ENCODE results near the gene KIF5A.

GRCh38 chr12:57549203-57549908, 488 bp upstream of the KIF5A start:
- TF ChIP-seq, protein P1, sequence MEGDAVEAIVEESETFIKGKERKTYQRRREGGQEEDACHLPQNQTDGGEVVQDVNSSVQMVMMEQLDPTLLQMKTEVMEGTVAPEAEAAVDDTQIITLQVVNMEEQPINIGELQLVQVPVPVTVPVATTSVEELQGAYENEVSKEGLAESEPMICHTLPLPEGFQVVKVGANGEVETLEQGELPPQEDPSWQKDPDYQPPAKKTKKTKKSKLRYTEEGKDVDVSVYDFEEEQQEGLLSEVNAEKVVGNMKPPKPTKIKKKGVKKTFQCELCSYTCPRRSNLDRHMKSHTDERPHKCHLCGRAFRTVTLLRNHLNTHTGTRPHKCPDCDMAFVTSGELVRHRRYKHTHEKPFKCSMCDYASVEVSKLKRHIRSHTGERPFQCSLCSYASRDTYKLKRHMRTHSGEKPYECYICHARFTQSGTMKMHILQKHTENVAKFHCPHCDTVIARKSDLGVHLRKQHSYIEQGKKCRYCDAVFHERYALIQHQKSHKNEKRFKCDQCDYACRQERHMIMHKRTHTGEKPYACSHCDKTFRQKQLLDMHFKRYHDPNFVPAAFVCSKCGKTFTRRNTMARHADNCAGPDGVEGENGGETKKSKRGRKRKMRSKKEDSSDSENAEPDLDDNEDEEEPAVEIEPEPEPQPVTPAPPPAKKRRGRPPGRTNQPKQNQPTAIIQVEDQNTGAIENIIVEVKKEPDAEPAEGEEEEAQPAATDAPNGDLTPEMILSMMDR (CRISPR knock-in tag; IDR thresholded peaks at IDR 0.05), result no peak
- TF ChIP-seq SP1 (IDR thresholded peaks at IDR 0.05) (no peak), SP1 (CRISPR knock-in tag; IDR thresholded peaks at IDR 0.05) (no peak), NFYB (CRISPR knock-in tag; IDR thresholded peaks at IDR 0.05) (no peak), MLLT10 (CRISPR knock-in tag; IDR thresholded peaks at IDR 0.05) (no peak), TIGD3 (CRISPR knock-in tag; IDR thresholded peaks at IDR 0.05; ENCODE audit: borderline replicate concordance) (no peak), MAFF (IDR thresholded peaks at IDR 0.05; ENCODE audit: low read depth, low read length) (no peak), HNF4A (CRISPR knock-in tag; IDR thresholded peaks at IDR 0.05) (no peak), POLR2AphosphoS5 (IDR thresholded peaks at IDR 0.05; ENCODE audit: low read depth, low read length) (no peak), ZNF331 (CRISPR knock-in tag; IDR thresholded peaks at IDR 0.05) (no peak), DMTF1 (CRISPR knock-in tag; IDR thresholded peaks at IDR 0.05) (no peak), JUND (CRISPR knock-in tag; IDR thresholded peaks at IDR 0.05) (no peak)
- TF ChIP-seq, protein P2, sequence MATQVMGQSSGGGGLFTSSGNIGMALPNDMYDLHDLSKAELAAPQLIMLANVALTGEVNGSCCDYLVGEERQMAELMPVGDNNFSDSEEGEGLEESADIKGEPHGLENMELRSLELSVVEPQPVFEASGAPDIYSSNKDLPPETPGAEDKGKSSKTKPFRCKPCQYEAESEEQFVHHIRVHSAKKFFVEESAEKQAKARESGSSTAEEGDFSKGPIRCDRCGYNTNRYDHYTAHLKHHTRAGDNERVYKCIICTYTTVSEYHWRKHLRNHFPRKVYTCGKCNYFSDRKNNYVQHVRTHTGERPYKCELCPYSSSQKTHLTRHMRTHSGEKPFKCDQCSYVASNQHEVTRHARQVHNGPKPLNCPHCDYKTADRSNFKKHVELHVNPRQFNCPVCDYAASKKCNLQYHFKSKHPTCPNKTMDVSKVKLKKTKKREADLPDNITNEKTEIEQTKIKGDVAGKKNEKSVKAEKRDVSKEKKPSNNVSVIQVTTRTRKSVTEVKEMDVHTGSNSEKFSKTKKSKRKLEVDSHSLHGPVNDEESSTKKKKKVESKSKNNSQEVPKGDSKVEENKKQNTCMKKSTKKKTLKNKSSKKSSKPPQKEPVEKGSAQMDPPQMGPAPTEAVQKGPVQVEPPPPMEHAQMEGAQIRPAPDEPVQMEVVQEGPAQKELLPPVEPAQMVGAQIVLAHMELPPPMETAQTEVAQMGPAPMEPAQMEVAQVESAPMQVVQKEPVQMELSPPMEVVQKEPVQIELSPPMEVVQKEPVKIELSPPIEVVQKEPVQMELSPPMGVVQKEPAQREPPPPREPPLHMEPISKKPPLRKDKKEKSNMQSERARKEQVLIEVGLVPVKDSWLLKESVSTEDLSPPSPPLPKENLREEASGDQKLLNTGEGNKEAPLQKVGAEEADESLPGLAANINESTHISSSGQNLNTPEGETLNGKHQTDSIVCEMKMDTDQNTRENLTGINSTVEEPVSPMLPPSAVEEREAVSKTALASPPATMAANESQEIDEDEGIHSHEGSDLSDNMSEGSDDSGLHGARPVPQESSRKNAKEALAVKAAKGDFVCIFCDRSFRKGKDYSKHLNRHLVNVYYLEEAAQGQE (IDR thresholded peaks at IDR 0.05; ENCODE audit: borderline replicate concordance in 1 of 2, low read depth in 1 of 2, low read length in 2 of 2), result no peak
- TF ChIP-seq, protein P3, sequence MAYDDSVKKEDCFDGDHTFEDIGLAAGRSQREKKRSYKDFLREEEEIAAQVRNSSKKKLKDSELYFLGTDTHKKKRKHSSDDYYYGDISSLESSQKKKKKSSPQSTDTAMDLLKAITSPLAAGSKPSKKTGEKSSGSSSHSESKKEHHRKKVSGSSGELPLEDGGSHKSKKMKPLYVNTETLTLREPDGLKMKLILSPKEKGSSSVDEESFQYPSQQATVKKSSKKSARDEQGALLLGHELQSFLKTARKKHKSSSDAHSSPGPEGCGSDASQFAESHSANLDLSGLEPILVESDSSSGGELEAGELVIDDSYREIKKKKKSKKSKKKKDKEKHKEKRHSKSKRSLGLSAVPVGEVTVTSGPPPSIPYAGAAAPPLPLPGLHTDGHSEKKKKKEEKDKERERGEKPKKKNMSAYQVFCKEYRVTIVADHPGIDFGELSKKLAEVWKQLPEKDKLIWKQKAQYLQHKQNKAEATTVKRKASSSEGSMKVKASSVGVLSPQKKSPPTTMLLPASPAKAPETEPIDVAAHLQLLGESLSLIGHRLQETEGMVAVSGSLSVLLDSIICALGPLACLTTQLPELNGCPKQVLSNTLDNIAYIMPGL (CRISPR knock-in tag; IDR thresholded peaks at IDR 0.05; ENCODE audit: borderline replicate concordance in 1 of 2, low read depth in 1 of 2), result no peak
- TF ChIP-seq, protein P4, sequence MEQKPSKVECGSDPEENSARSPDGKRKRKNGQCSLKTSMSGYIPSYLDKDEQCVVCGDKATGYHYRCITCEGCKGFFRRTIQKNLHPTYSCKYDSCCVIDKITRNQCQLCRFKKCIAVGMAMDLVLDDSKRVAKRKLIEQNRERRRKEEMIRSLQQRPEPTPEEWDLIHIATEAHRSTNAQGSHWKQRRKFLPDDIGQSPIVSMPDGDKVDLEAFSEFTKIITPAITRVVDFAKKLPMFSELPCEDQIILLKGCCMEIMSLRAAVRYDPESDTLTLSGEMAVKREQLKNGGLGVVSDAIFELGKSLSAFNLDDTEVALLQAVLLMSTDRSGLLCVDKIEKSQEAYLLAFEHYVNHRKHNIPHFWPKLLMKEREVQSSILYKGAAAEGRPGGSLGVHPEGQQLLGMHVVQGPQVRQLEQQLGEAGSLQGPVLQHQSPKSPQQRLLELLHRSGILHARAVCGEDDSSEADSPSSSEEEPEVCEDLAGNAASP (CRISPR knock-in tag; IDR thresholded peaks at IDR 0.05; ENCODE audit: borderline replicate concordance), result no peak
